ENCODE results near the gene KRT6C.

KRT6C gene

DNA sequence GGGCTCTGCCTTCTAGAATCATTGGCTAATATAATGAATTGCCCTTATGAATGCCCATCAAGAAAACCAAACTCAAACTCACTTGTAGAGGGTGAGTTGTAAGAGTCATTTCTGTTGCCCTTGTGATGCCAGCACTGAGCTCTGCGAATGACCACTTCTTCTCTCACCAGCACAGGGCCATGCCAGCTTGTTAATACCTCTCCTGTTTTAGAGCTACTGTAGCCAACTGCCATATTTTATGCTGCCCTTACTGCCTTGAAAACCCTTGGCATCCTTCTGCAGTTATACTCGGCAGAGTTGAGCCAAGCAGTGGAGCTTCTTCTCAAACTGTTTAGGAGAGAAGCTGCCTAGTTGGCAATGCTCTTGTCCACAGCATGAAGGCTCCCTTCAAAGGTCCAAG is 47.6 kb downstream of the KRT6C start:
- DNase-seq (ENCODE audit: extremely low read depth, low read depth), result no peak
- no peak overlapping the region for H3K4me3 ChIP-seq (replicated peaks; ENCODE audit: low read depth, low read length)
- TF ChIP-seq, protein P1, sequence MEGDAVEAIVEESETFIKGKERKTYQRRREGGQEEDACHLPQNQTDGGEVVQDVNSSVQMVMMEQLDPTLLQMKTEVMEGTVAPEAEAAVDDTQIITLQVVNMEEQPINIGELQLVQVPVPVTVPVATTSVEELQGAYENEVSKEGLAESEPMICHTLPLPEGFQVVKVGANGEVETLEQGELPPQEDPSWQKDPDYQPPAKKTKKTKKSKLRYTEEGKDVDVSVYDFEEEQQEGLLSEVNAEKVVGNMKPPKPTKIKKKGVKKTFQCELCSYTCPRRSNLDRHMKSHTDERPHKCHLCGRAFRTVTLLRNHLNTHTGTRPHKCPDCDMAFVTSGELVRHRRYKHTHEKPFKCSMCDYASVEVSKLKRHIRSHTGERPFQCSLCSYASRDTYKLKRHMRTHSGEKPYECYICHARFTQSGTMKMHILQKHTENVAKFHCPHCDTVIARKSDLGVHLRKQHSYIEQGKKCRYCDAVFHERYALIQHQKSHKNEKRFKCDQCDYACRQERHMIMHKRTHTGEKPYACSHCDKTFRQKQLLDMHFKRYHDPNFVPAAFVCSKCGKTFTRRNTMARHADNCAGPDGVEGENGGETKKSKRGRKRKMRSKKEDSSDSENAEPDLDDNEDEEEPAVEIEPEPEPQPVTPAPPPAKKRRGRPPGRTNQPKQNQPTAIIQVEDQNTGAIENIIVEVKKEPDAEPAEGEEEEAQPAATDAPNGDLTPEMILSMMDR (IDR thresholded peaks at IDR 0.05; ENCODE audit: low read depth, low read length, missing control alignments), result no peak

DNA sequence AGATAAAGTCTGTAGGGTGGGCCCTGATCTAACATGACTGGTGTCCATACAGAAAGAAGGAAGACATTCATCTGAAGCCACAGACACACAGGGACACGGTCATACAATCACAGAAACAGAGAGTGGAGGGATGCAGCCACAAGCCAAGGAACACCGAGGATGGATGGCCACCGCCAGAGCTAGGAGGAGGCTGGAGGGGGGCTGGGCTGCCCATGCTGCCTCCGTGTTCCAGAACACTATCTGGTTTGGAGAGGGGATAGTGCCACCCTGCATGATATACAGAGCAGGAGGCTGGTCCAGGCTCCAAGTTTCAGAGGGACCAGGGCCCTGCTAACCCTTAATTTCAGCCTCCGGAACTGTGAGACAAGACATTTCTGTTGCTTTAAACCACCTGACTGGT is 48.1 kb downstream of the KRT6C start:
- no peak overlapping the region for H3K4me3 ChIP-seq (replicated peaks; ENCODE audit: low read depth, low read length)
- TF ChIP-seq, protein P1 (IDR thresholded peaks at IDR 0.05; ENCODE audit: low read depth, low read length, missing control alignments), result no peak
- no peak for DNase-seq (ENCODE audit: extremely low read depth, low read depth)

DNA sequence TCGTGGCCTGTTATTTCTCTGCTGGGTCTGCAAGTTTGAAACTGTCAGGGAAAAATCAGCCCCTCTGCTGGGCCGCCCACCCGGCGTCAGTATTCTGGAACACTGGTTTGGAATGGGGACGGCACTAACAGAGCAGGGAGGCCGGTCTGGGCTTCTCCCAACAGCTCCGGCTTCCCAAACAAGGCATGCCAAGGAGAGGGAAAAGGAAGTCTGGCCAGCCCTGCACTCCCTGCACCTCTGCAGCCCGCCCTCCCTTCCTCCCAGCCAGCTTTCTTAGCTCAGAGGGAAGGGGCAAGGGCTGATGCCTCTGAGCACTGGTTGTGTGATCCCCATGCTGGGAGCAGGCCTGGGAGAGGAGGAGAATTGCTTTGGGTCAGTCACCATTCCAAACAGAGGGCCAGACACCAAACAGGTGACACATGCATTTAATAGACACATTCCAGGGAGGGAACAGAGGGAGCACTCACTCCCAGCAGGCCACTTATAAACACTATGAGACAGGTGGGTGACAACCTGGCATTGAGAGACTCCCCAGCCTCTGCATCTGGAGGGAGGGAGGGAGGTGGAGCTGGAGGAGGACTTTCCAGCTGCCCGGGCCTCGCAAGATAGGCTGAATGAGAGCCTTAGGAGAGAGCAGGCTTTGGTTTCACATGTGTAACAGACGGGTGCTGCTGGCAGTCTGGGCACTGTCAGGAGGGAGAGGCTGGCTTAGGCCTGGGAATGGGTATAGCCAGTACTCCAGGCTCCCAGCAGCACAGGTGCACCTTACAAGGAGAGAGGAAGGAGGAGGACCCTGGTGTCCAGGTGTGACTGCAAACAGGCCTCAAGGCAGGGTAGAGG is 49.7 kb downstream of the KRT6C start:
- H3K4me3 ChIP-seq (replicated peaks; ENCODE audit: low read depth, low read length), result no peak overlapping the region
- TF ChIP-seq, protein P1 (IDR thresholded peaks at IDR 0.05; ENCODE audit: low read depth, low read length, missing control alignments), result no peak
- no peak for DNase-seq (ENCODE audit: extremely low read depth, low read depth)

DNA sequence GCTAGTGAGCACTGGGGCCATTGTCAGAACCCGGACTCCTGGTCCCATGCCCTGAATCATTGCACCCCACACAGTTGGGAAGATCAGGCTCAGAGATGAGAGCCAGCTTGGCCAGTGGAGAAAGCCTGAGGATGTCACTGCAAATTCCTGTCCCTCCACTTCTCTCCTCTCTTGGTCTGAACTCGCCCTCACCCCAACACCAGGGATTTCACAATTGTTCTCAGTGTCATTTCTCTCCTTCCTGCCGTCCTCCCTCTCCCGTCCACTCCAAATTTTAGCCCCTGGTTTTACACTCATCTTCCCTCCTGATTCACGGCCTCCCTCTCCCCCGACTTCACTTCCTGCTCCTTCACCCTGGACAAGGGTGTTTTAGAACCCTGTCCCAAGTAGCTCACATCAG is 50.6 kb downstream of the KRT6C start:
- DNase-seq (ENCODE audit: extremely low read depth, low read depth), result no peak

DNA sequence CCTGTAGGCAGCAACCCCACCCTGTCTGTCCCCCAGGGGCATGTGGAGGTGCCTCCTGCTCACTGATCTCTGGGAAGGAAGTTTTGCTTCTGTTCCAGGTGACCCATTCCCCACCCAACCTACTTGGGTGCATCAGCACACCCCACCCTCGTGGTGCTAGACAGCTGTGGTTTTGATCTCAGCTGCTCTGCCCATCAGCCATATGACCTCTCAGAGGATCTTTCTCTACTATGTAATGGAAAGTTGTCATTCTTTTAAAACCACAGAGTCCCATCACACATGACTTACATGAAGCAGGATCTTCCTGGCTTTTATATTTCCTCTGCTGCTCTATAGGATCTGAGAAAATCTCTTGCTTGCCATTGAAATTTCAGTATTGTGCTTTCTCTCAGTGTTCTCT is 53.9 kb downstream of the KRT6C start:
- DNase-seq (ENCODE audit: extremely low read depth, low read depth), result no peak
- TF ChIP-seq, protein P1 (IDR thresholded peaks at IDR 0.05; ENCODE audit: low read depth, low read length, missing control alignments), result no peak
- H3K4me3 ChIP-seq (replicated peaks; ENCODE audit: low read depth, low read length), result no peak overlapping the region

More for the DNA sequence above, 50.6 kb downstream of the KRT6C start:
- TF ChIP-seq, protein P1 (IDR thresholded peaks at IDR 0.05; ENCODE audit: low read depth, low read length, missing control alignments), result no peak
- H3K4me3 ChIP-seq (replicated peaks; ENCODE audit: low read depth, low read length), result no peak overlapping the region

DNA sequence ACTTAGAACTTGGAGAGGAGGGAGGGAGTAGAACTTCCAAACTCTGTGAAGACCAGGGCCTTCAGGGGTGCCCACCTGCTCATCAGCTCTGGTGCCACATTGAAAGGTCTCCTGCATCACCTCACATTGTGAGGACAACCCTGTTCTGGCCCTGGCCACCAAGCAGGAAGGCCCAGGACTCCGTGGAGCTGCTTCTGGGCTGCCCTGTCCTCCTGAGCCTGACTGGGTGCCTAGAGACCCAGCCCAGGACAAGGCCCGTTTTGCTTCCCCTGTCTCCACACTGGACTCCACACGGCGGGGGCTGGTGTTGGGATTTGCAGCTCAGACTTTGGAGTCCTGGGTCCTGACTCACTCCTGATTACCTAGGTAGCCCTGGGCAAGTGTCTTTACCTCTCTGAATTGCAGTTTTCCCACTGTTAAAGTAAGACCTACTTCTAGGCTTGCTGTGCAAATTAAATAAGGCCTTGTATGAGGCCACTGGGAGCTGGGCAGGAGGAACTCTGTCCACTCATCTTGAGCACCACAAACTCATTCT is 55.0 kb downstream of the KRT6C start:
- TF ChIP-seq, protein P1 (IDR thresholded peaks at IDR 0.05; ENCODE audit: low read depth, low read length, missing control alignments), result no peak
- DNase-seq (ENCODE audit: extremely low read depth, low read depth), result no peak
- no peak overlapping the region for H3K4me3 ChIP-seq (replicated peaks; ENCODE audit: low read depth, low read length)
